IMR-90 (cell line): ENCODE measurements around the gene AK2. TPM values are rescaled to one million over a fixed set of nuclear protein-coding genes. Genes with fewer than 3 reads are reported as not detected.

Source experiments
- ATAC-seq: fragments of 200-7000 bp; cut with Tn5 transposase; 2 replicates; pipeline ENCODE4 v1.9.1; 2020; ENCODE audit warnings: low read depth, mild to moderate bottlenecking, moderate library complexity
- BruUV-seq: library from RNA; stranded (reverse); fragments of 400-500 nt; replicated peaks from 2 replicates; lab custom pipeline; 2021; lab: Mats Ljungman, UMichigan
- CTCF ChIA-PET: fragments of 300-600 bp; formaldehyde crosslinking; extraction: SDS; loops from one replicate; lab custom pipeline; 2021; ENCODE audit warnings: antibody characterized with exemption; lab: Yijun Ruan, JAX
- POLR2A ChIA-PET: fragments of 300-600 bp; sonication (Branson Sonifier 250); formaldehyde crosslinking; loops from one replicate; lab custom pipeline; 2022; ENCODE audit warnings: antibody characterized with exemption; ENCODE audit not compliant: unreplicated experiment; lab: Charles Lee
- DNase-seq: peaks from one replicate; pipeline ENCODE4 v3.0.0; 2013
- H2AFZ ChIP-seq: replicated peaks from 2 replicates; pipeline ENCODE3; 2013; ENCODE audit warnings: low read length, mild to moderate bottlenecking; ENCODE audit not compliant: poor library complexity
- H2AK5ac ChIP-seq: 2 replicates; pipeline ENCODE4 v1.6.1; 2013; ENCODE audit warnings: low read depth, low read length, inconsistent platforms
- H2AK9ac ChIP-seq: replicated peaks from 2 replicates; pipeline ENCODE3; 2013; ENCODE audit warnings: mild to moderate bottlenecking, low read depth, low read length, moderate library complexity; ENCODE audit not compliant: poor library complexity
- H2BK120ac ChIP-seq: 2 replicates; pipeline ENCODE4 v1.6.1; 2013; ENCODE audit warnings: low read depth, low read length, inconsistent platforms
- H2BK15ac ChIP-seq: 3 replicates; pipeline ENCODE4 v1.6.1; 2013; ENCODE audit warnings: low read depth, low read length, inconsistent platforms
- H2BK20ac ChIP-seq: 2 replicates; pipeline ENCODE4 v1.6.1; 2013; ENCODE audit warnings: low read depth, mild to moderate bottlenecking, inconsistent platforms, low read length, moderate library complexity
- H2BK5ac ChIP-seq: 2 replicates; pipeline ENCODE4 v1.6.1; 2013; ENCODE audit warnings: mild to moderate bottlenecking, low read depth, low read length, inconsistent platforms; ENCODE audit not compliant: poor library complexity, severe bottlenecking
- H3K14ac ChIP-seq: replicated peaks from 2 replicates; pipeline ENCODE4 v1.6.1; 2013; ENCODE audit warnings: low read depth, low read length, inconsistent platforms
- H3K18ac ChIP-seq: 2 replicates; pipeline ENCODE4 v1.6.1; 2013; ENCODE audit warnings: low read depth, low read length, control low read depth
- H3K23ac ChIP-seq: 2 replicates; pipeline ENCODE4 v1.6.1; 2013; ENCODE audit warnings: low read depth, low read length, inconsistent platforms
- H3K27ac ChIP-seq: 2 replicates; pipeline ENCODE4 v1.5.1; 2013; ENCODE audit warnings: mild to moderate bottlenecking, control low read depth, low read length; ENCODE audit not compliant: insufficient read depth
- H3K27me3 ChIP-seq: 2 replicates; pipeline ENCODE4 v1.6.1; 2013; ENCODE audit warnings: low read length; ENCODE audit not compliant: control insufficient read depth, insufficient read depth
- H3K36me3 ChIP-seq: 2 replicates; pipeline ENCODE4 v1.6.1; 2013; ENCODE audit warnings: low read length, mixed read lengths; ENCODE audit not compliant: control insufficient read depth, insufficient read depth
- H3K4ac ChIP-seq: 2 replicates; pipeline ENCODE4 v1.6.1; 2013; ENCODE audit warnings: low read depth, low read length, inconsistent platforms
- H3K4me1 ChIP-seq: 2 replicates; pipeline ENCODE4 v1.6.1; 2013; ENCODE audit warnings: low read length, mixed read lengths; ENCODE audit not compliant: control insufficient read depth, insufficient read depth
- H3K4me2 ChIP-seq: 2 replicates; pipeline ENCODE4 v1.6.1; 2013; ENCODE audit warnings: low read depth, mild to moderate bottlenecking, control low read depth, low read length, moderate library complexity
- H3K4me3 ChIP-seq: 2 replicates; pipeline ENCODE4 v1.5.1; 2013; ENCODE audit warnings: low read depth, mild to moderate bottlenecking, control low read depth, low read length, moderate library complexity; ENCODE audit not compliant: insufficient read depth
- H3K56ac ChIP-seq: 2 replicates; pipeline ENCODE4 v1.6.1; 2013; ENCODE audit warnings: low read length, inconsistent platforms; ENCODE audit not compliant: insufficient read depth; ENCODE audit errors: extremely low read depth
- H3K79me1 ChIP-seq, 2 experiments: 2 replicates each; pipeline ENCODE4 v1.6.1; 2013; ENCODE audit warnings: low read length in 2 of 2, inconsistent platforms in 1 of 2, low read depth in 1 of 2
- H3K9ac ChIP-seq: 2 replicates; pipeline ENCODE4 v1.6.1; 2013; ENCODE audit warnings: low read depth, low read length, control low read depth
- H3K9me1 ChIP-seq: 2 replicates; pipeline ENCODE4 v1.6.1; 2013; ENCODE audit warnings: low read length, inconsistent platforms; ENCODE audit not compliant: insufficient read depth
- H3K9me3 ChIP-seq: 2 replicates; pipeline ENCODE4 v1.6.1; 2013; ENCODE audit warnings: low read length; ENCODE audit not compliant: control insufficient read depth, insufficient read depth
- H4K20me1 ChIP-seq: 2 replicates; pipeline ENCODE4 v1.6.1; 2013; ENCODE audit warnings: low read length, inconsistent platforms; ENCODE audit not compliant: insufficient read depth
- H4K5ac ChIP-seq: 2 replicates; pipeline ENCODE4 v1.6.1; 2013; ENCODE audit warnings: mild to moderate bottlenecking, low read depth, low read length, control low read depth
- H4K8ac ChIP-seq, 2 experiments: 2 replicates each; pipeline ENCODE4 v1.6.1; 2013; ENCODE audit warnings: low read depth in 2 of 2, low read length in 2 of 2, control low read depth in 1 of 2, inconsistent platforms in 1 of 2
- H4K91ac ChIP-seq: 2 replicates; pipeline ENCODE4 v1.6.1; 2013; ENCODE audit warnings: low read depth, low read length, inconsistent platforms; ENCODE audit not compliant: insufficient read depth
- CHD1 ChIP-seq: IDR thresholded peaks from 2 replicates; pipeline ENCODE4 v1.6.1; 2012; ENCODE audit warnings: low read depth, low read length, improper control_type of control experiment
- RFX5 ChIP-seq: IDR thresholded peaks from 2 replicates; pipeline ENCODE4 v1.8.0; 2012; ENCODE audit warnings: low read depth, mild to moderate bottlenecking, low read length, moderate library complexity
- SMC3 ChIP-seq: fragments of 150-350 bp; IDR thresholded peaks from 2 replicates; pipeline ENCODE4 v1.6.1; 2016; ENCODE audit warnings: low read depth, mild to moderate bottlenecking, antibody characterized with exemption, low read length, moderate library complexity
- WGBS, 2 experiments: methylation state at CpG; one replicate each; pipeline versions ENCODE4 v1.1.5 to v1.1.7; 2013; ENCODE audit warnings: missing lambda C conversion rate in 2 of 2; ENCODE audit not compliant: insufficient read length in 1 of 2; ENCODE audit errors: extremely low coverage in 2 of 2; 5-methylcytosine and 5-hydroxymethylcytosine counted together
- dilution Hi-C: fragments of 300-500 bp; cut with HindIII; formaldehyde crosslinking; loops from one replicate; pipeline ENCODE4 v1.14.3; 2018; ENCODE audit warnings: low sequenced_read_pairs; ENCODE audit not compliant: unreplicated experiment
- in situ Hi-C: fragments of 300-500 bp; cut with MboI; formaldehyde crosslinking; loops from 3 replicates; pipeline ENCODE4 v1.14.3; 2019; ENCODE audit warnings: low sequenced_read_pairs, inconsistent platforms, mixed read lengths
- intact Hi-C: fragments of 100-400 bp; cut with micrococcal nuclease; formaldehyde crosslinking; loops from 2 replicates; pipeline ENCODE4 v1.10.0; 2022
- polyA plus RNA-seq, 3 experiments: library from polyadenylated mRNA; depleted of rRNA; stranded (reverse); fragments of >200 nt; gene quantifications; 2 replicates each; pipeline ENCODE4 v1.2.3, GENCODE V29; 2012; ENCODE audit warnings: low replicate concordance in 1 of 3
- total RNA-seq: library from RNA; depleted of rRNA; stranded (reverse); fragments of >200 nt; gene quantifications from 2 replicates; pipeline ENCODE4 v1.2.3, GENCODE V29; 2012

AK2 gene
- total and polyA plus RNA-seq, 2 of the 4 experiments (the other 2 are of a cell fraction): 118 to 203 TPM

DNA sequence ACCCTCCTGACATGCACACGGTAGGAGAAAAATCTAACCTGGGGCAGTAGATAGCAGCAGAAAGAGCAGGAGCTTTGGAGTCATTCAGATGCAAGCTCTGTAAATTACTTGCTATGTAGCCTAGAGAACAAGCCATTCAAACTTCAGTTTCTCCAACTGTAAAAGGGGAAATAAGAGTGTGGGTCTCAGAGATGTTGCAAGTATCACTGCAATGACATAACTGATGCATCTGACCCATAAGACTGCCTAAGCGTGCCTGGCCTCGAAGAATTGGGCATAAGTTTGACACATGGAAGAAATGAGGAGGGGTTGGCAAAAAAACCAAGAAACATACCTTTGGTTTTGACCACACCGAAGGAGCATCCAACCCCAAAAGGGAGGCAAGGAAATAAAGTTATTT, 5.2 kb downstream of the AK2 start:
- Histone ChIP-seq H2AK5ac (no peak overlapping the region), H3K9me3 (no peaks in the 10 kb centered on the region), H3K18ac (no peak overlapping the region), H3K56ac (no peak overlapping the region), H3K4me3 (no peak overlapping the region), H2AFZ (no peak overlapping the region), H3K14ac (no peak overlapping the region), H2BK20ac (no peak overlapping the region), H2BK5ac (no peak overlapping the region), H3K9ac (no peak overlapping the region), H3K4me1 (peaks cover 5% of the 10 kb centered on the region; the same call in 1 of the 2 replicates), H4K5ac (no peak overlapping the region), H3K4me2 (no peak overlapping the region), H2BK120ac (no peak overlapping the region), H3K23ac (no peak overlapping the region), H3K9me1 (peaks cover 14% of the 10 kb centered on the region; the same call in 1 of the 2 replicates), H3K79me1 (peaks cover 50 to 90% of the 10 kb centered on the region in 2 experiments), H3K36me3 (peaks cover 10% of the 10 kb centered on the region), H2AK9ac (no peak overlapping the region), H4K91ac (no peak overlapping the region), H3K27me3 (no peaks in the 10 kb centered on the region), H2BK15ac (no peak overlapping the region), H3K4ac (no peak overlapping the region), H4K20me1 (peaks cover 44% of the 10 kb centered on the region), H3K27ac (no peak overlapping the region), H4K8ac (no peak overlapping the region)
- ATAC-seq (no peak), DNase-seq (no peak)
- no TSS peak for BruUV-seq
- in situ Hi-C loops (no loop called here), intact Hi-C loops (no loop called here), dilution Hi-C loops (no loop called here)
- no peak for TF ChIP-seq SMC3
- no peak for TF ChIP-seq CHD1
- no peak for TF ChIP-seq RFX5
- no CpG with 5 or more reads among the region's 4 CpGs for whole genome bisulfite sequencing, 2 experiments
- ChIA-PET POLR2A (no interaction called here), CTCF (interaction anchor here (1.2 kb wide), 1 partner anchor 24 kb away, joined by 3 read pairs; no protein-coding TSS in a partner anchor)
